Keratinocyte (primary cell): ENCODE measurements around the gene SYK. TPM values are rescaled to one million over a fixed set of nuclear protein-coding genes. Genes with fewer than 3 reads are reported as not detected.

Experiments
- DNase-seq: peaks from one replicate; pipeline ENCODE4 v3.0.0-alpha.2; 2011; ENCODE audit warnings: low read depth, missing footprints, low spot score
- FAIRE-seq: peaks from 2 replicates; lab custom pipeline; 2011; peaks lifted over from hg19 to GRCh38; lab: Jason Lieb, UNC
- H2AFZ ChIP-seq: 2 replicates; pipeline ENCODE4 v1.6.0; 2012; ENCODE audit warnings: low read length, control low read depth, inconsistent platforms; ENCODE audit not compliant: control insufficient read depth
- H3K27ac ChIP-seq: 2 replicates; pipeline ENCODE4 v1.5.1; 2011; ENCODE audit warnings: low read length; ENCODE audit not compliant: control insufficient read depth, insufficient read depth
- H3K27me3 ChIP-seq: 3 replicates; pipeline ENCODE4 v1.6.0; 2011; ENCODE audit warnings: low read length; ENCODE audit not compliant: control insufficient read depth, insufficient read depth; ENCODE audit errors: extremely low read depth
- H3K36me3 ChIP-seq, 2 experiments: 2 replicates in 1 of 2; 3 replicates in 1 of 2; pipeline ENCODE4 v1.5.1; 2011; ENCODE audit warnings: low read length in 2 of 2, mild to moderate bottlenecking in 1 of 2; ENCODE audit not compliant: control insufficient read depth in 2 of 2, insufficient read depth in 2 of 2; ENCODE audit errors: extremely low read depth in 1 of 2
- H3K4me1 ChIP-seq: 3 replicates; pipeline ENCODE4 v1.5.1; 2011; ENCODE audit warnings: low read length; ENCODE audit not compliant: control insufficient read depth, insufficient read depth; ENCODE audit errors: extremely low read depth
- H3K4me2 ChIP-seq: 3 replicates; pipeline ENCODE4 v1.6.0; 2011; ENCODE audit warnings: low read depth, low read length; ENCODE audit not compliant: control insufficient read depth, insufficient read depth; ENCODE audit errors: extremely low read depth
- H3K4me3 ChIP-seq, 3 experiments: fragments of 200-600 bp in 1 of 3; sonication (generic) in 1 of 3; 2 replicates in 2 of 3; 3 replicates in 1 of 3; pipeline ENCODE4 v1.5.1; 2011 to 2016; ENCODE audit warnings: low read length in 3 of 3, mild to moderate bottlenecking in 3 of 3, control low read depth in 2 of 3, inconsistent platforms in 1 of 3, low read depth in 1 of 3, mixed read lengths in 1 of 3, mixed run types in 1 of 3, moderate library complexity in 1 of 3; ENCODE audit not compliant: control insufficient read depth in 2 of 3, insufficient read depth in 2 of 3; ENCODE audit errors: extremely low read depth in 1 of 3
- H3K79me2 ChIP-seq: 2 replicates; pipeline ENCODE4 v1.6.0; 2012; ENCODE audit warnings: low read length; ENCODE audit not compliant: control insufficient read depth, insufficient read depth
- H3K9ac ChIP-seq: 3 replicates; pipeline ENCODE4 v1.6.0; 2011; ENCODE audit warnings: low read length; ENCODE audit not compliant: control insufficient read depth, insufficient read depth; ENCODE audit errors: extremely low read depth
- H3K9me1 ChIP-seq: 3 replicates; pipeline ENCODE4 v1.6.0; 2011; ENCODE audit warnings: low read length; ENCODE audit not compliant: control insufficient read depth, insufficient read depth; ENCODE audit errors: extremely low read depth
- H3K9me3 ChIP-seq: 2 replicates; pipeline ENCODE4 v1.5.1; 2012; ENCODE audit warnings: low read depth, low read length; ENCODE audit not compliant: control insufficient read depth
- H4K20me1 ChIP-seq: 3 replicates; pipeline ENCODE4 v1.6.0; 2011; ENCODE audit warnings: low read length; ENCODE audit not compliant: control insufficient read depth, insufficient read depth; ENCODE audit errors: extremely low read depth
- CTCF ChIP-seq, 3 experiments: IDR thresholded peaks in 1 of 3; conservative IDR thresholded peaks in 1 of 3; optimal IDR thresholded peaks in 1 of 3; 2 replicates in 2 of 3; 3 replicates in 1 of 3; pipeline versions ENCODE3 to v1.5.1; 2011; ENCODE audit warnings: low read length in 3 of 3, mild to moderate bottlenecking in 3 of 3, moderate library complexity in 2 of 3, control low read depth in 1 of 3, inconsistent platforms in 1 of 3; ENCODE audit not compliant: insufficient read depth in 2 of 3; ENCODE audit errors: extremely low read depth in 1 of 3
- EZH2 ChIP-seq: IDR thresholded peaks from one replicate; pipeline ENCODE4 v1.6.1; 2012; ENCODE audit warnings: inconsistent platforms, mild to moderate bottlenecking, low read length, moderate library complexity
- dilution Hi-C: fragments of 300-500 bp; cut with MboI; formaldehyde crosslinking; loops from one replicate; pipeline ENCODE4 v1.7.0; 2020; ENCODE audit warnings: low sequenced_read_pairs; ENCODE audit not compliant: extremely low pct_ligation_motif_present
- polyA plus RNA-seq, 5 experiments: library from polyadenylated mRNA; depleted of rRNA in 3 of 5; stranded (reverse) in 3 of 5; stranded (forward) in 1 of 5; unstranded in 1 of 5; fragments of >200 nt; gene quantifications; 1 replicate in 1 of 5; 2 replicates in 3 of 5; 3 replicates in 1 of 5; pipeline versions ENCODE4 v1.2.1 to v1.2.3, GENCODE V29; 2011 to 2012; ENCODE audit warnings: missing spikeins in 2 of 5, low read depth in 1 of 5, low replicate concordance in 1 of 5

SYK gene
- polyA plus RNA-seq, 1 donor (not counting 4 experiments of a cell fraction or from before 2014, with no cell fraction given) = 2.0 TPM

GRCh38 chr9:90890146-90890810 lies 88.7 kb downstream of the SYK start:
- H3K9me1 ChIP-seq = no peaks in the 10 kb centered on the region
- no peak for FAIRE-seq
- H3K4me2 ChIP-seq = no peak overlapping the region
- no peak for DNase-seq
- dilution Hi-C loops = no loop called here
- no peaks in the 10 kb centered on the region for H4K20me1 ChIP-seq
- no peak overlapping the region for H3K27ac ChIP-seq
- H3K36me3 ChIP-seq = peaks cover 2 to 3% of the 10 kb centered on the region in 2 experiments
- no peaks in the 10 kb centered on the region for H3K9me3 ChIP-seq
- no peak overlapping the region for H3K4me3 ChIP-seq
- peaks cover 2% of the 10 kb centered on the region for H3K4me1 ChIP-seq
- no peaks in the 10 kb centered on the region for H3K79me2 ChIP-seq
- H3K9ac ChIP-seq = no peak overlapping the region
- TF ChIP-seq CTCF (optimal IDR thresholded peaks at IDR 0.05 in 1 of 3, IDR thresholded peaks at IDR 0.05 in 1 of 3, conservative IDR thresholded peaks at IDR 0.05 in 1 of 3; ENCODE audit: extremely low read depth in 1 of 3, insufficient read depth in 2 of 3, low read length in 3 of 3) = no peak
- H3K27me3 ChIP-seq = no peaks in the 10 kb centered on the region
- H2AFZ ChIP-seq = no peak overlapping the region

- Histone ChIP-seq H3K9ac (no peak overlapping the region), H3K4me2 (no peak overlapping the region), H3K36me3 (peaks cover 2 to 3% of the 10 kb centered on the region in 2 experiments), H3K9me1 (no peaks in the 10 kb centered on the region), H3K79me2 (no peaks in the 10 kb centered on the region), H4K20me1 (no peaks in the 10 kb centered on the region), H3K9me3 (no peaks in the 10 kb centered on the region), H3K27ac (no peak overlapping the region), H3K4me1 (peaks cover 7% of the 10 kb centered on the region), H3K4me3 (no peak overlapping the region), H2AFZ (no peak overlapping the region), H3K27me3 (no peaks in the 10 kb centered on the region)
- no peak for DNase-seq
- dilution Hi-C loops = no loop called here
- FAIRE-seq = no peak
- TF ChIP-seq CTCF (optimal IDR thresholded peaks at IDR 0.05 in 1 of 3, IDR thresholded peaks at IDR 0.05 in 1 of 3, conservative IDR thresholded peaks at IDR 0.05 in 1 of 3; ENCODE audit: extremely low read depth in 1 of 3, insufficient read depth in 2 of 3, low read length in 3 of 3) = no peak
- no peak for TF ChIP-seq EZH2
Observed at GRCh38 chr9:90891308-90892040, 89.9 kb downstream of the SYK start.
